ENCODE data around the gene ACAP1. TPM values are rescaled to one million over a fixed set of nuclear protein-coding genes. Genes with fewer than 3 reads are reported as not detected.
A peak's percentile ranks its signal among the peaks of the same experiment; 100 is the strongest.

ACAP1 gene, protein sequence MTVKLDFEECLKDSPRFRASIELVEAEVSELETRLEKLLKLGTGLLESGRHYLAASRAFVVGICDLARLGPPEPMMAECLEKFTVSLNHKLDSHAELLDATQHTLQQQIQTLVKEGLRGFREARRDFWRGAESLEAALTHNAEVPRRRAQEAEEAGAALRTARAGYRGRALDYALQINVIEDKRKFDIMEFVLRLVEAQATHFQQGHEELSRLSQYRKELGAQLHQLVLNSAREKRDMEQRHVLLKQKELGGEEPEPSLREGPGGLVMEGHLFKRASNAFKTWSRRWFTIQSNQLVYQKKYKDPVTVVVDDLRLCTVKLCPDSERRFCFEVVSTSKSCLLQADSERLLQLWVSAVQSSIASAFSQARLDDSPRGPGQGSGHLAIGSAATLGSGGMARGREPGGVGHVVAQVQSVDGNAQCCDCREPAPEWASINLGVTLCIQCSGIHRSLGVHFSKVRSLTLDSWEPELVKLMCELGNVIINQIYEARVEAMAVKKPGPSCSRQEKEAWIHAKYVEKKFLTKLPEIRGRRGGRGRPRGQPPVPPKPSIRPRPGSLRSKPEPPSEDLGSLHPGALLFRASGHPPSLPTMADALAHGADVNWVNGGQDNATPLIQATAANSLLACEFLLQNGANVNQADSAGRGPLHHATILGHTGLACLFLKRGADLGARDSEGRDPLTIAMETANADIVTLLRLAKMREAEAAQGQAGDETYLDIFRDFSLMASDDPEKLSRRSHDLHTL
- total RNA-seq = 10 to 100 TPM in 4 of 5 donors, 1 to 10 TPM in 1; 8.3 to 33.3 (median 14.7) TPM
- polyA plus RNA-seq = 1 to 10 TPM; 4.4 to 6.4 (median 6.2) TPM
- long read RNA-seq, donor 1, full-length matches to known transcripts = 3 of 3 reads
- long read RNA-seq, donor 1, partial matches to known transcripts = 0 of 3 reads
- long read RNA-seq, donor 1, other reads (novel, unspliced or antisense) = 0 of 3 reads
- long read RNA-seq, donor 2, full-length matches to known transcripts = 8 of 8 reads
- long read RNA-seq, donor 2, partial matches to known transcripts = 0 of 8 reads
- long read RNA-seq, donor 2, other reads (novel, unspliced or antisense) = 0 of 8 reads
- long read RNA-seq, donor 3, full-length matches to known transcripts = 5 of 5 reads
- long read RNA-seq, donor 3, partial matches to known transcripts = 0 of 5 reads
- long read RNA-seq, donor 3, other reads (novel, unspliced or antisense) = 0 of 5 reads
- long read RNA-seq, donor 4 = 0 reads
- long read RNA-seq, donor 5, full-length matches to known transcripts = 7 of 13 reads
- long read RNA-seq, donor 5, partial matches to known transcripts = 6 of 13 reads
- long read RNA-seq, donor 5, other reads (novel, unspliced or antisense) = 0 of 13 reads
- long read RNA-seq, donor 6, full-length matches to known transcripts = 24 of 24 reads
- long read RNA-seq, donor 6, partial matches to known transcripts = 0 of 24 reads
- long read RNA-seq, donor 6, other reads (novel, unspliced or antisense) = 0 of 24 reads
- long read RNA-seq, donor 7, full-length matches to known transcripts = 8 of 8 reads
- long read RNA-seq, donor 7, partial matches to known transcripts = 0 of 8 reads
- long read RNA-seq, donor 7, other reads (novel, unspliced or antisense) = 0 of 8 reads
- long read RNA-seq, donor 8, full-length matches to known transcripts = 7 of 7 reads
- long read RNA-seq, donor 8, partial matches to known transcripts = 0 of 7 reads
- long read RNA-seq, donor 8, other reads (novel, unspliced or antisense) = 0 of 7 reads
- long read RNA-seq, donor 9, full-length matches to known transcripts = 7 of 7 reads
- long read RNA-seq, donor 9, partial matches to known transcripts = 0 of 7 reads
- long read RNA-seq, donor 9, other reads (novel, unspliced or antisense) = 0 of 7 reads
- long read RNA-seq, donor 10, full-length matches to known transcripts = 6 of 6 reads
- long read RNA-seq, donor 10, partial matches to known transcripts = 0 of 6 reads
- long read RNA-seq, donor 10, other reads (novel, unspliced or antisense) = 0 of 6 reads

DNA sequence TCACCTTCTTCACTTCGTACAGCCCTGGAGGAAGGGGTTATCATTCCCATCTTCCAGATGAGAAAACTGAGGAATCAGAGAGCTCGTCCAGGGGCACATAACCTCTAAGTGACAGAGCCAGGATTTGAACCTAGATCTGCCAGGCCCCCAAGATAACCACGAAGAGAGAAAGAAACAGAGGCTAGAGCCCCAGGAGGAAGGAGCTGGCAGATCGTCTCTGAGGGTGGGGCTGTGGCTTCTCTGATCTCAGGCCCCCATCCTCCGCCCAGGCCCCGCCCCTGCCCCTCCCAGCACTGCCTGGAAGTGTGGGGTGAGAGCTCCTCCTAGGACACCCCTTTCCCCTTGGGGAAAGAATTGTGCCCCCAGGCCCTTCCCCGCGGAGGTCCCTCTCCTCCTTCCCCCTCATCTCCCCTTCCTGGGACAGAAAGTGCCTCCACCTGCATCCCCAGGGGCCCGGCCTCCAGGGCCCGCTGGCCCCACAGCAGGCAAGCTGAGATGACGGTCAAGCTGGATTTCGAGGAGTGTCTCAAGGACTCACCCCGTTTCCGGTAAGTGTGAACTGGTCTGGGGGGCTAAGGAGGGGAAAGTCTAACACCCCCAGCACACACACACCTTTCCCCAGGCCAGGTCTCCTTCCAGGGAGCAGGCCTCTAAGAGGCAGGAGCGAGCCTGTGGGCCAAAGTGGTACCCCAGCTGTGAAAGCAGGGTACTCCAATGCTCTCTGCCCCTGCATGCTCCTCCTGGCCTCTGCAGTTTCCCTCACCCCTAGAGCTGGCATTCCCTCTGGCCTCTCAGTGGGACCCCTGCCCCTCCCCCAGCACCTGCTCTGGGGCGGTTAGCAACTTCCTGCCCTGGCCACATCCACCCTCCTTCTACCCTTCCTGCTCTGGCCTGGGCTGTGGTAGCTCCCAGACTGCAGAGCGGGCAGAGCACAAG, at the start of gene ACAP1:
Gene ACAP1 (plus strand): TSS at position 290 of the 936 bp plus-strand sequence. CDS start 206 bp downstream, at position 496.
- Histone ChIP-seq H3K36me3 (no peaks in the 10 kb centered on the region), H3K9me3 (no peaks in the 10 kb centered on the region), H3K27ac (peak within 1 kb of the TSS; percentile 18 to 80 (median 40)), H3K4me3 (peak within 1 kb of the TSS; percentile 15 to 44 (median 38)), H3K27me3 (peaks cover 0 to 49% (median 13%) of the 10 kb centered on the region in 3 donors), H3K4me1 (peaks cover 0 to 8% (median 2%) of the 10 kb centered on the region in 4 donors)
- peak; percentile 53 to 62 for DNase-seq
- WGBS, 5 donors = 40 to 47% (median 44%) methylated on average over 14 to 17 of the region's 17 CpGs
- intact Hi-C loops (cut with DNase I; ENCODE audit: low total_unique reads) = no loop called here
- TF ChIP-seq POLR2A (IDR thresholded peaks at IDR 0.05) = no peak
- TF ChIP-seq EP300 (IDR thresholded peaks at IDR 0.05) = no peak
- TF ChIP-seq, protein P1, sequence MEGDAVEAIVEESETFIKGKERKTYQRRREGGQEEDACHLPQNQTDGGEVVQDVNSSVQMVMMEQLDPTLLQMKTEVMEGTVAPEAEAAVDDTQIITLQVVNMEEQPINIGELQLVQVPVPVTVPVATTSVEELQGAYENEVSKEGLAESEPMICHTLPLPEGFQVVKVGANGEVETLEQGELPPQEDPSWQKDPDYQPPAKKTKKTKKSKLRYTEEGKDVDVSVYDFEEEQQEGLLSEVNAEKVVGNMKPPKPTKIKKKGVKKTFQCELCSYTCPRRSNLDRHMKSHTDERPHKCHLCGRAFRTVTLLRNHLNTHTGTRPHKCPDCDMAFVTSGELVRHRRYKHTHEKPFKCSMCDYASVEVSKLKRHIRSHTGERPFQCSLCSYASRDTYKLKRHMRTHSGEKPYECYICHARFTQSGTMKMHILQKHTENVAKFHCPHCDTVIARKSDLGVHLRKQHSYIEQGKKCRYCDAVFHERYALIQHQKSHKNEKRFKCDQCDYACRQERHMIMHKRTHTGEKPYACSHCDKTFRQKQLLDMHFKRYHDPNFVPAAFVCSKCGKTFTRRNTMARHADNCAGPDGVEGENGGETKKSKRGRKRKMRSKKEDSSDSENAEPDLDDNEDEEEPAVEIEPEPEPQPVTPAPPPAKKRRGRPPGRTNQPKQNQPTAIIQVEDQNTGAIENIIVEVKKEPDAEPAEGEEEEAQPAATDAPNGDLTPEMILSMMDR (IDR thresholded peaks at IDR 0.05) = no peak
- TF ChIP-seq POLR2AphosphoS5 (IDR thresholded peaks at IDR 0.05) = no peak

DNA sequence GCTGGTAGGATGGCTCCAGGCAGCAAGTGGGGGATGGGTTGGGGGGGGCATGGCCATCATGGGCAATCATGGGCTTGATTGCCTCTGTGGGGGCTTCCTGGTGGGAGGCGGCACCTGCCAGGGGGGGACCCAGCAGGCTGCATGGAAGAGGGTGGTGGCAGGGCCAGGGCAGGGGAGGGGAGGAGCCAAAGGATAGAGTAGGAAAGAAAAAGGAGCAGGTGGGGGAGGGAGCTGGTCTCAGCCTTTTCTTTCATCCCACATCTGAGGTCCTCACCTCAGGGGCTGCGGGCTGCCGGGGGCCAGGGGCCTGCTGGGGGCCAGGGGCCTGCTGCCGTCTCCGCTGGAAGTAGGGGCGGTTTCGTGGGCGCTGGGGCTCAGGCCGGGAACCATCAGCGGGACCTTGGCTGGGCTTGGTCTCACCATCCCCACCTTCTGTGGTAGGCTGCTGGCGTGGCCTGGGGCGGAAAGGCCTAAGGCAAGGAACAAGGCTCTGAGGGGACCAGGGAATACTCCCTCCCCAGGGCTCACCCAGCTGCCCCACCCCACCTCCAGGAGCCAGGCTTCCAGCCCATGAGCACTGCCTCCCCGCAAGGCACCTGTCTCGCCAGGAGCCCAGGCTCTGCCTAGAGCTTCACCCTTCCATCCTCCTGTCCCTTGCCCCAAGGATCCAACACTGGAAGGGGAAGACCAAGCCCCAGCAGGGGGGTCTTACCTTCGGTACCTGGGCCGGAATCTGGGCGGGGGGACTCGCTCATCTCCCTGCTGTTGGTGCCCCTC, 46.9 kb upstream of the ACAP1 start:
- 82 to 86% (median 84%) methylated on average over 16 to 18 of the region's 18 CpGs for WGBS, 5 donors
- Histone ChIP-seq H3K27me3 (peaks cover 0 to 69% (median 22%) of the 10 kb centered on the region in 3 donors), H3K4me1 (peaks cover 8 to 29% (median 22%) of the 10 kb centered on the region in 4 donors), H3K27ac (no peak overlapping the region), H3K9me3 (no peaks in the 10 kb centered on the region), H3K4me3 (no peak overlapping the region), H3K36me3 (peaks cover 0 to 15% (median 4%) of the 10 kb centered on the region in 4 donors)
- no peak for DNase-seq
- intact Hi-C loops (cut with DNase I; ENCODE audit: low total_unique reads) = no loop called here
- TF ChIP-seq POLR2A (IDR thresholded peaks at IDR 0.05) = no peak
- no peak for TF ChIP-seq POLR2AphosphoS5 (IDR thresholded peaks at IDR 0.05)
- TF ChIP-seq, protein P1 (IDR thresholded peaks at IDR 0.05) = no peak
- TF ChIP-seq EP300 (IDR thresholded peaks at IDR 0.05) = no peak

All from stomach (tissue), 19 donors.